HG03378 (cell line): ENCODE measurements around the gene PPP1R17.

Experiments used
- ATAC-seq: cut with Tn5 transposase; IDR thresholded peaks from one replicate; pipeline ENCODE4 v1.9.1; 2021; ENCODE audit warnings: mild to moderate bottlenecking, moderate library complexity; ENCODE audit not compliant: unreplicated experiment

PPP1R17 gene

GRCh38 chr7:31687024-31687748 lies at the start of gene PPP1R17:
TSS of gene PPP1R17 (plus strand) at chr7:31687215. CDS start at chr7:31692442, 5,227 bp downstream.
- ATAC-seq = no peak

GRCh38 chr7:31640381-31640780 lies 46.6 kb upstream of the PPP1R17 start:
- no peak for ATAC-seq

- no peak for ATAC-seq
Observed at GRCh38 chr7:31642681-31643115, 44.3 kb upstream of the PPP1R17 start.

DNA sequence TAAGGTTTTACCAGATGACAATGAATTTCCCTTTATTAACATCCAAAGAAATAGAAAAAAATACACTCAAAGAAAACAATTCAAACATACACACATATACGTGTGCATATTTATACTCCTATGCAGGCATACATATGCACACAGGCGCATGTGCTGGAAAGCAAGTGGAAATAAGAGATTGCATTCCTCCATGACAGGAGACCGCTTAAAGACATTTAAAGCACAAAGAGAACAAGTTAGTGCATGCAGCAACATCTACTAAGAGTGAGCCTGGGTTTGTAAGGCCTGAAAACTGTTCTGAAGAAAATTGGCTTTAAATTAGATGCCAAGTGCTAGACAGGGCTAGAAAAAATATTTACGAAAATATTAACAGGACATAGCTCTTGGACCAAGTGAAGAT lies 40.1 kb upstream of the PPP1R17 start:
- ATAC-seq = no peak

- no peak for ATAC-seq
Observed at GRCh38 chr7:31647511-31647910, 39.5 kb upstream of the PPP1R17 start.

DNA sequence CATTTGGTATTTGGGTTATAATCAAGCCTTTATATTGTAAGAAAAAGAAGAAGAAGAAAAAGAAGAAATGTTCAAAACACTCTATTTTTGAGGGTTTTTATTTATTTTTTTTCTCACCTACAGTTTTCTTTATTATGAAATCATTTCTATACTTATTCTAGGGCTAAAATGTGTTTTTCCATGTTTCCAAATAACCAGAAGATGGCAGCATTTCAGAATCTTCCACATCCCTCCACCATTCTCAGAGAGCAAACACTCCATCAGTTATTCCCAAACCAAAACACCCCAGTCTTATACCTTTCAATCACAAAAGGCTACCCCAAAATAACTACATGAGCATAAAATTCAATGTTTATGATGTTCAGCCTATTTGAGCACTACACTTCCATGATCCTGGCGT lies 38.7 kb upstream of the PPP1R17 start:
- no peak for ATAC-seq

DNA sequence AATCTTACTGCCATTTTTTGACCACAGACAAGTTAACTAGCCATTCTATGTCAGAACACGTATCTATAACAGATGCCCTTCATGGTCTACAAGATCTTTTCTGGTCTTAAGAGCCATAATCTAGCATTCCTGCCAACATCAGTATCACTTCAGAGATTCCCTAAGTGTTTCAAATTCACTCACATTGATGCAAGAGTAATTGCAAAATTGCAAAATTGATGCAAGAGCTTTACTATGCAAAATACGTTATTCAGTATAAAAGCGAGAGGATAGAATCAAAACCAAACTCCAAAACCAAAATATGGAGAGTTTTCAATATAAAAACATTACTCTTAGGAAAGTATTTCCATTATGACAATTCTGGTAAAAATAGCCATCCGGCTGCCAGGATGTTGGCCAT lies 38.1 kb upstream of the PPP1R17 start:
- no peak for ATAC-seq

GRCh38 chr7:31651234-31652062 lies 35.6 kb upstream of the PPP1R17 start:
- ATAC-seq = no peak

DNA sequence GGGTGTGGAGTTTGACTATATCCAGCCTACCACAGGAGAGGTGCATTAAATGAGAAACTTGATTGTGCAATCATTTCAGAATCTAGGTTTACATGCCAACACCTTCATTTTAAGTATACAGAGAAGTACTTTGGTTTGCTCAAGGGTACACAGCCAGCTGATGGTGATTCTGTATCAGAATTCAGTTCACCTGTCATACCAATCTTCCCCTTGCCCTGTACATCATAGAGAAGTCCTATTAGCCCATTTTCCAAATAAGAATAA lies 35.0 kb upstream of the PPP1R17 start:
- ATAC-seq = no peak

- ATAC-seq = no peak
Observed at GRCh38 chr7:31663072-31663471, 23.9 kb upstream of the PPP1R17 start.

GRCh38 chr7:31664890-31665289 lies 22.1 kb upstream of the PPP1R17 start:
- no peak for ATAC-seq

DNA sequence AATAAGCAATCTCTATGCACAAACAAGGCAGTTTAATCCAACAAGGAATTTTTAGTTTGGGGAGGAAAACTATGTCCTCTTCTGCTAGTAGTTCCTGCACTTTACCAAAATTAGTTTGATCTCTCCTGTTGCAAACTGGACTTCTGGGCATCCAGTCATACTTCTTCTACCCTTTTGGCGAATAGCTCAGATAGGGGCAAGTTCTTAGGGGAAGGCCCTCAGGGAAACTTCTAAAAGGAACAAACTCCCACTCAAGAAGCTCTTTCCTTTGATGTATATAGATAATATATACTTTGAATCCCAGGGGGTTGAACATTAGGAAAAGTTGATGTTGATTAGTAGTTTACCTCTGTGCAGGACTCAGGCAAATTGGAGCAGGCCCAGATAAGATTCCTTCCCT lies 21.5 kb upstream of the PPP1R17 start:
- no peak for ATAC-seq

GRCh38 chr7:31669461-31669860 lies 17.6 kb upstream of the PPP1R17 start:
- ATAC-seq = no peak

DNA sequence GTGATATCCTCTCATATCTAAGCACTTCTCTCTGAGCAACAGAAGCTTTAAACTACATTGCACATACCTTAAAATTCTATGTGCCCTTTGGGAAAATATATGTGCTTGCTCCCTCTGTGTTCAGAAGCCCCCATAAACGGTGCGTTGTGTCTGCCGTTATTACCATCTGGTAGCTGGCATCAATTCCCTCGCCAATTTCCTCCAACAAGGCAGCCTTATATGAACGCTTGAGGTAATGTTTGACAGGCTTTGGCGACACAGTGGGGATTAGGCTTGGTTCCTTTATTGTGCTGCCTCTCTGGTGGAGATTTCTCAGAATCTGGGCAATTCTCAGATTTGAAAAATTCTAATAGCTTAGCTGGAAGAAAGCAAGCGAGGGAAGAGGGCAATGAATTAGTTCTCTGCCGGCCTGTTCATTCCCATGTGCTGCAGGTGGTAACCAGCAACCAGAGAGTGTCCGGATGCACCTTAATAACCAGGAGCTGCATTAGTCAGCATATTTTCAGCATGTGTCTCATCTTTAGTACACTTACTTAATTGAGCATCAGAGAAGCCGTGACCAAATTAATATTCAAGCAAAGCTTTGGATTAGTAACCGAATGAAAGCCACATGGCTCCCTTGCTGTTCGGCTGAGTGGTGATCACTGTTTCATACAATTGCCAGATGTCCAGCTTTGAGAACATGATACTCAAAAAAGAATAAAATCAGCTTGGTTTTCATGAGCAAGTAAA lies 7.3 kb upstream of the PPP1R17 start:
- ATAC-seq = no peak

DNA sequence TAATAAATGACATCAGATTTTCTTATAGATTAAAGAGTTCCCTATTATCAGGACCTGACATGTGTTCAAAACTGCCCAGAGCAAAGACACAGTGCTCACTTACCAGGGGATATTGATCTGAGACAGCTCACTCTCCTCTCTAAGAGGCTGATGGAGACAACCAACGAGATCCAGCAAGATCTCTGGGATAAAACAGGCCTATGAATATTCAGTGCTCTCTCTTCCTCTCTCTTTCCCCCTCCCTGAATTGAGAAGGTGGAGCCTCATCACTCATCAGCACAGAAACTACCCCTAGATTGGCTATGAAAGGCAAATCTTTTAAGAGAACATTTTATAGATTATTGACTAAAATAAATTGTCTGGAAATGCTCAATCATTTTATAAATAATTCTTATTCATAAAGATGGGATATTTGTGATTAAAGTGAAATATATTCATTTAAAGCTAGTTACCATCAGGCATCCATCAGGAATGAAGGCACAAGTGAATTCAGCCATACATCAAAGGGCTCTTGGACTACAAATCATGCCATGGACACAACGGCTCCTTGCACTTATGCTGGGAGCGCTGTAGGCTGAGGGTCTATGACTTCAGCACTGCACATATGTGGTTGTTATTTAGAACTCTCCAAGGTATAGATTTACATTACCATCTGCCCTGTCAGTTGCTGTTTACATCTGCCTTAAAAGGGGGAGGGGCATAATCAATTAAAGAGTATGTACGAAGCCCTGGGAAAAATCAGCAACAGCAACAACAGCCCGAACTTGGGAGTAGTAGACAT lies 3.4 kb upstream of the PPP1R17 start:
- no peak for ATAC-seq

GRCh38 chr7:31688372-31688771 lies 1.4 kb downstream of the PPP1R17 start:
- no peak for ATAC-seq

GRCh38 chr7:31688996-31689395 lies 2.0 kb downstream of the PPP1R17 start:
- ATAC-seq = no peak

DNA sequence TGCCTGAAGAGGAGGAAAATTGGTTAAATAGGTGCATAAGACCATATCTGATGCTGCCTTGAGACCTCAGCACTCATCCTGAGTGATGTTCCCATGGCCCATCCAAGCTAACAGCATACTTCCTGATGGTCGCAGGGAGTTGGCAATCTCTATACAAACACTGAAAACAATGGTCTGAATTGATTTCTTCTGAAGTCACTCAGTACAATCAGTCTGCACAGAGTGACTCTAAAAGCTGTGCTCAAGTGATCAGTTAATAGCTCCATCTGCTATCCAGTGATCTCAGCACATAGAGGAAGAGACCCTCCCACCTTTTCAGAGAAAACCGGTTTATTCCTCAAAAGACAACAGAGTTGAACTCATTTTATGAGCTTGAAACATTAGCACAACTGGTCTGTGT lies 3.9 kb downstream of the PPP1R17 start:
- no peak for ATAC-seq

DNA sequence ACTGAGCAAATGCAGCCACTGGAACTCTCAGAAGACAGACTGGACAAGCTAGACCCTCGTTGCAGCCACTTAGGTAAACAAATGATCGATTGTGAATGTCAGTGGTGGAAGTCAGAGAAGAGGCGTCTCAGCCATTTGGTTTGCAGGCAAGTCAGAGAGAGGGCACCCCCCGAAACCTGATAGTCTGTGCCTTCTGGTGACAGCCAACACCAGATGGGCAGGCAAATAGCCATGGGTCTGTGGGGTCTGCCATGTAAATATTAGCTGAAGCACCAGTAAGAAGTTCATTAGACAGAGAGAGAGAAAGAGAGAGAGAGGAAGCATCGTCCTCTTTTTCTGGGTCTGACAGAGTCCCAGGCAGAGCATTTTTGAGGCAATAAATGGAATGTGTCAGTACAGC lies 5.4 kb downstream of the PPP1R17 start:
- no peak for ATAC-seq

- no peak for ATAC-seq
Observed at GRCh38 chr7:31692871-31693270, 5.9 kb downstream of the PPP1R17 start.
